Trophoblast cell (in vitro differentiated cells and primary cell): ENCODE measurements around the gene MAP2K3.

ENCODE experiments used
- DNase-seq, 2 donors: peaks; one replicate each; pipeline ENCODE4 v3.0.0-alpha.2; 2016
- H2AFZ ChIP-seq: 2 replicates; pipeline ENCODE4 v1.6.1; 2013; ENCODE audit warnings: low read length, moderate library complexity, mild to moderate bottlenecking; ENCODE audit not compliant: insufficient read depth, poor library complexity
- H2AK5ac ChIP-seq: 2 replicates; pipeline ENCODE4 v1.6.1; 2013; ENCODE audit warnings: mild to moderate bottlenecking, low read length
- H2BK120ac ChIP-seq: 2 replicates; pipeline ENCODE4 v1.6.1; 2013; ENCODE audit warnings: low read length, mild to moderate bottlenecking, moderate library complexity; ENCODE audit not compliant: insufficient read depth, poor library complexity
- H2BK12ac ChIP-seq: 2 replicates; pipeline ENCODE4 v1.6.1; 2013; ENCODE audit warnings: mild to moderate bottlenecking, low read length, moderate library complexity
- H2BK5ac ChIP-seq: 2 replicates; pipeline ENCODE4 v1.6.1; 2013; ENCODE audit warnings: low read length, low read depth, moderate library complexity, mild to moderate bottlenecking; ENCODE audit not compliant: poor library complexity
- H3K14ac ChIP-seq: 2 replicates; pipeline ENCODE4 v1.6.1; 2013; ENCODE audit warnings: mild to moderate bottlenecking, low read length
- H3K18ac ChIP-seq: 2 replicates; pipeline ENCODE4 v1.6.1; 2013; ENCODE audit warnings: mild to moderate bottlenecking, low read length
- H3K23ac ChIP-seq: 2 replicates; pipeline ENCODE4 v1.6.1; 2013; ENCODE audit warnings: low read length
- H3K27ac ChIP-seq: 2 replicates; pipeline ENCODE4 v1.5.1; 2013; ENCODE audit warnings: low read depth, mild to moderate bottlenecking, inconsistent platforms, low read length, moderate library complexity
- H3K27me3 ChIP-seq: 2 replicates; pipeline ENCODE4 v1.6.1; 2013; ENCODE audit warnings: inconsistent platforms, mild to moderate bottlenecking, low read length, moderate library complexity; ENCODE audit not compliant: insufficient read depth
- H3K36me3 ChIP-seq, 2 experiments: 1 replicate in 1 of 2; 2 replicates in 1 of 2; pipeline ENCODE4 v1.6.1; 2013; ENCODE audit warnings: low read length in 2 of 2, mild to moderate bottlenecking in 2 of 2, moderate library complexity in 1 of 2; ENCODE audit not compliant: insufficient read depth in 2 of 2, control insufficient read depth in 1 of 2
- H3K4ac ChIP-seq: 2 replicates; pipeline ENCODE4 v1.6.1; 2013; ENCODE audit warnings: low read depth, mild to moderate bottlenecking, low read length, moderate library complexity
- H3K4me1 ChIP-seq, 2 experiments: 1 replicate in 1 of 2; 2 replicates in 1 of 2; pipeline ENCODE4 v1.6.1; 2013; ENCODE audit warnings: low read length in 2 of 2, mild to moderate bottlenecking in 2 of 2, moderate library complexity in 1 of 2; ENCODE audit not compliant: insufficient read depth in 2 of 2, control insufficient read depth in 1 of 2
- H3K4me2 ChIP-seq: 2 replicates; pipeline ENCODE4 v1.6.1; 2013; ENCODE audit warnings: inconsistent platforms, mild to moderate bottlenecking, low read length, moderate library complexity
- H3K4me3 ChIP-seq: 2 replicates; pipeline ENCODE4 v1.5.1; 2013; ENCODE audit warnings: mild to moderate bottlenecking, low read depth, low read length, inconsistent platforms
- H3K79me1 ChIP-seq: one replicate; pipeline ENCODE4 v1.6.1; 2013; ENCODE audit warnings: low read length
- H3K79me2 ChIP-seq: 2 replicates; pipeline ENCODE4 v1.6.1; 2013; ENCODE audit warnings: low read length, mild to moderate bottlenecking; ENCODE audit not compliant: control insufficient read depth, insufficient read depth, poor library complexity
- H3K9ac ChIP-seq: 2 replicates; pipeline ENCODE4 v1.6.1; 2013; ENCODE audit warnings: mild to moderate bottlenecking, low read length
- H3K9me3 ChIP-seq: 2 replicates; pipeline ENCODE4 v1.6.1; 2013; ENCODE audit warnings: low read depth, mild to moderate bottlenecking, control low read depth, inconsistent platforms, low read length; ENCODE audit not compliant: insufficient read depth
- H4K12ac ChIP-seq: 2 replicates; pipeline ENCODE4 v1.6.1; 2013; ENCODE audit warnings: low read depth, mild to moderate bottlenecking, low read length, moderate library complexity
- H4K8ac ChIP-seq: 2 replicates; pipeline ENCODE4 v1.6.1; 2013; ENCODE audit warnings: low read depth, mild to moderate bottlenecking, low read length, moderate library complexity
- H4K91ac ChIP-seq: one replicate; pipeline ENCODE4 v1.6.1; 2013; ENCODE audit warnings: low read depth, mild to moderate bottlenecking, low read length, moderate library complexity
- WGBS: extraction: QIAGEN DNeasy Blood & Tissue Kit; methylation state at CpG from one replicate; pipeline ENCODE4 v1.1.7; 2013; ENCODE audit warnings: missing lambda C conversion rate; ENCODE audit not compliant: insufficient read length, insufficient coverage; ENCODE audit errors: extremely low coverage; 5-methylcytosine and 5-hydroxymethylcytosine counted together

MAP2K3 gene

DNA sequence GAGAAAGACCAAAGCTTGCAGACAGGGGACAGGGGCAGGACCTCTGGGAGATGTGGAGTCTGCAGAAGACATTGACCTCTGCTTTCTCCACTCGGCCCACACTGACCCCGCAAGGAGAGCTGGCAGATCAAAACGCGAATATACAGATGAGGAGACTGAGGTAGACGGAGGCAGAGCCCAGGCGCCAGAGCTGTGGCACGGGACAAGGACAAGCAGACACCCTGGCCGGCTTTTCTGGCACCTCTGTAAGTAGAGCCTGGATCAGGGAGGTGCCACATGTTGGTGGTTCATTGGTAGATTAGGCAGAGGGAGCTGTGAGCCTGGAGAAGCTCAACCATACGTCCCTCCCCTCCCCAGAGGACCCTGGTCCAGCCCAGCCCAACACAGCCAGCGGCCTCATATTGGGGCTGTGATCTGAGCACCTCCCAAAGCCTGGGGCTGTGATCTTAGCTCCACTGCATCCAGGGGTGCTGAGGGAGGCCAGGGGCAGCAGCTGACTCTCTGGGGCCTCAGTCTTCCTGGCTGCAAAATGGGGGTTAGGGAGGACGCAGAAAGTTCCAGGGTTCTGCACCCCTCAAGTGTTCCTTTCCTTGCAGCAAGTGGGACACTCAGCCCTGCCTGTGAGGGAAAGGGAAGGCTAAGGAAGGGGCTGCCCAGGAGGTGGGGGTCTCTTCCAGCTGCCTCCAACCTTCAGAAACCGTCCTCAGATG, 35.3 kb upstream of the MAP2K3 start:
- H2BK12ac ChIP-seq, result no peak overlapping the region
- no peak for DNase-seq

DNA sequence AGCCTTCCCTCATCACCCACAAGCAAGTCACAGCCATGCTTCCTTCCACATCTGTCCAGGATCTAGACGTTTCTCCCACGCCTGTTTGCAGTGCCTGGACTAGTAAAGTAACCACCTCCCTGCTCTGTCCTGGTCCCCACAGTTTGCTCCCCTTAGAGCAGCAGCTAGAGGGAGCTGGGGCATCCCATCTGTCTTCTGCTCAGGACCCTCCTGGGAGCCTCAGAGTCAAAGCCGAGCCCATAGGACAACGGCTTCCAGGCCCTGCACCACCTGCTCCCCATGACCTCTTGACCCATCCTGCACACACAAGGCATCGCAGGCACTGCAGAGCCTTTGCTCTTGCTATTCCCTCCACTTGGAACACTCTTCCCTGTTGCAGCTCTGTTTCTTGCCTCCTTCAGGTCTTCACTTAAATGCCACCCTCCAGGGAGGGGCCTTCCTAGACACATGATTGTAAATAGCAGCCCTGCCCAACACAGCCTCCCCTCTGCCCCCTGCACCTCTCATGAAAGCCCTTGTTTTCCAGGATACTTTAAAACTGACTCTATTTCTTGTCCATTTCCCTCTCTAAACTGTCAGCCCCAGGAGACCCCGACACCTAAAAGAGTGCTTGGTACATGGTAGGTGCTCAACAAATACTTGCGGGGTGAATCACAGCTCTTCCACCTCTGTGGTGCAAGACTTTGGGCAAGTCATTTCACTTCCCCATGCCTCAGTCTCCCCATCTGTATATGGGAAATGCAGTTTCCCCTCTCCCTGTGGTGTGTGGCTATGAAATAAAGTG, 34.4 kb upstream of the MAP2K3 start:
- Histone ChIP-seq H3K79me2 (no peaks in the 10 kb centered on the region), H3K9ac (no peak overlapping the region), H2BK5ac (no peak overlapping the region), H3K4ac (no peak overlapping the region), H3K4me1 (peaks cover 19 to 20% of the 10 kb centered on the region in 2 experiments), H3K27me3 (no peaks in the 10 kb centered on the region), H2BK120ac (no peak overlapping the region), H2AK5ac (no peak overlapping the region), H3K36me3 (peaks cover 0 to 1% of the 10 kb centered on the region in 2 experiments), H3K4me3 (no peak overlapping the region), H3K18ac (no peak overlapping the region), H3K23ac (no peak overlapping the region), H2BK12ac (no peak overlapping the region), H3K27ac (no peak overlapping the region), H3K9me3 (peaks cover 4% of the 10 kb centered on the region), H3K4me2 (no peak overlapping the region), H3K14ac (no peak overlapping the region), H4K8ac (no peak overlapping the region), H2AFZ (no peak overlapping the region), H4K91ac (no peak overlapping the region), H3K79me1 (peaks cover 9% of the 10 kb centered on the region), H4K12ac (no peak overlapping the region)
- no peak for DNase-seq
- WGBS, result no CpG with 5 or more reads among the region's 7 CpGs

More for the DNA sequence above, 35.3 kb upstream of the MAP2K3 start:
- no peak overlapping the region for H2AK5ac ChIP-seq
- H3K4me3 ChIP-seq, result no peak overlapping the region
- H3K18ac ChIP-seq, result no peak overlapping the region
- peaks cover 4% of the 10 kb centered on the region for H3K9me3 ChIP-seq
- H3K4me1 ChIP-seq, result peaks cover 19 to 20% of the 10 kb centered on the region in 2 experiments
- no peak overlapping the region for H2BK5ac ChIP-seq
- no peak overlapping the region for H2BK120ac ChIP-seq
- no peak overlapping the region for H3K27ac ChIP-seq
- H3K79me1 ChIP-seq, result peaks cover 9% of the 10 kb centered on the region
- H3K27me3 ChIP-seq, result no peaks in the 10 kb centered on the region
- no peak overlapping the region for H3K9ac ChIP-seq
- no peak overlapping the region for H2AFZ ChIP-seq
- H3K4ac ChIP-seq, result no peak overlapping the region
- no peak overlapping the region for H4K8ac ChIP-seq
- H4K91ac ChIP-seq, result no peak overlapping the region
- peaks cover 0 to 1% of the 10 kb centered on the region in 2 experiments for H3K36me3 ChIP-seq
- H3K79me2 ChIP-seq, result no peaks in the 10 kb centered on the region
- no peak overlapping the region for H3K14ac ChIP-seq
- H3K4me2 ChIP-seq, result no peak overlapping the region
- no peak overlapping the region for H3K23ac ChIP-seq
- WGBS, result no CpG with 5 or more reads among the region's 12 CpGs
- H4K12ac ChIP-seq, result no peak overlapping the region

DNA sequence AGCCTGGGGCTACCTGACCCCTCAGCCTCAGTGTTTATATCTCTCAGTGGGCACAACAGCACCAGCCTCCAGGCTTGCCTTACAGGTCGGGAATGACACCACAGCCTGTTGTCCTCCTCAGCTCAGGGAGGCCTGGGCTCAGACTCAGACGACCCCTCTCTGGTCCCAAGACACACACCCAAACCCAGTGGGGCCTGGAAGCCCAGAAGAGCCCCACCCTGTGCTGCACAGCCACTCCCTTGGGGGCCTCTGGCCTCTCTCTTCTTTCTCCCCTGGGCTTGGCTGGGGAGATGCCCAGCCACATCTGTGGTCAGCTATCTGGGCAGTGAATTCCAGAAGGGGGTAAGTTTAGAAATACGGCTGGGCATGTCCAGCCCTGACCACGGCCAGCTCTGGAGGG, 33.7 kb upstream of the MAP2K3 start:
- no CpG with 5 or more reads among the region's 4 CpGs for WGBS
- H3K4me2 ChIP-seq, result no peak overlapping the region
- no peak overlapping the region for H4K91ac ChIP-seq
- H3K79me1 ChIP-seq, result peaks cover 9% of the 10 kb centered on the region
- H3K23ac ChIP-seq, result no peak overlapping the region
- H3K4me3 ChIP-seq, result no peak overlapping the region
- H3K27ac ChIP-seq, result no peak overlapping the region
- H3K36me3 ChIP-seq, result peaks cover 0 to 1% of the 10 kb centered on the region in 2 experiments
- no peaks in the 10 kb centered on the region for H3K27me3 ChIP-seq
- no peak overlapping the region for H4K8ac ChIP-seq
- H3K4me1 ChIP-seq, result peaks cover 19 to 20% of the 10 kb centered on the region in 2 experiments
- H2BK120ac ChIP-seq, result no peak overlapping the region
- H3K14ac ChIP-seq, result peak overlapping the region; percentile 4
- no peak overlapping the region for H2BK12ac ChIP-seq
- no peak for DNase-seq
- H2AK5ac ChIP-seq, result no peak overlapping the region
- no peak overlapping the region for H2BK5ac ChIP-seq
- H3K79me2 ChIP-seq, result no peaks in the 10 kb centered on the region
- H3K18ac ChIP-seq, result no peak overlapping the region
- no peak overlapping the region for H3K9ac ChIP-seq
- no peak overlapping the region for H2AFZ ChIP-seq
- no peak overlapping the region for H3K4ac ChIP-seq
- H3K9me3 ChIP-seq, result peaks cover 4% of the 10 kb centered on the region
- no peak overlapping the region for H4K12ac ChIP-seq

DNA sequence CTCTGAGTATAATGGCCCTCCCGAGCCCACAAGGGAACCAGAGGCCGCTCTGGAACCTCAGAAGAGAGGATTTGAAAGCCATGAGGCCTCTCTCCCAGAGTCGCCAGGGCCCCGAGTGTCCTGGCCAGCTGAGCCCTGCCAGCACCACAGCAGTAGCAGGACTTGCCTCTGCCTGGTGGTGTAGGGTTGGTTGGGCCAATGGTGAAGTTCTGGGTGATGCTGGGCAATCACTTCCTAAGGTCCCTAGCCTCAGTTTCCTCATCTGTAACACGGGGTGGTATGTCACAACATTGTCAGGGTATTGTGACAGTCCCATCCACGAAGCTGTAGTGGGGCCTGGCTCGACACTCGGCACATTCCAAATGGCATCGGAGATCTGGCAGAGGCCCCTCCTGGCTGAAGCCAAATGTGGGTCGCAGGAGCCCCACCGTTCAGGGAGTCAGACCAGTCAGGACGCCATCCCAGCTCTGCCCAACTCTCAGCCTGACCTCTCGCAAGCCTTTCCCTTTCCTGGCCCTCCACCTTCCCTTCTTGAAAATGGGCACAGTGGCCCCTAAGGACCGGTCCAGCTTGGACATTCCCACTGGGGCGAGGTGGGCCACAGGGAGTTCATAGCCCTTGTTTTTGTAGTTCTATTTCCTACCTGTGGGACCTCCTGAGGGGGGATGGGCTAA, 33.0 kb upstream of the MAP2K3 start:
- H4K91ac ChIP-seq, result peak overlapping the region; percentile 19
- peak overlapping the region; percentile 26 for H3K4ac ChIP-seq
- H3K79me2 ChIP-seq, result no peaks in the 10 kb centered on the region
- no peaks in the 10 kb centered on the region for H3K27me3 ChIP-seq
- no peak overlapping the region for H3K14ac ChIP-seq
- no peak overlapping the region for H2BK5ac ChIP-seq
- no peak for DNase-seq
- H3K9me3 ChIP-seq, result peaks cover 4% of the 10 kb centered on the region
- no peak overlapping the region for H3K4me2 ChIP-seq
- H3K9ac ChIP-seq, result no peak overlapping the region
- no peak overlapping the region for H2BK120ac ChIP-seq
- H3K4me1 ChIP-seq, result peaks cover 19 to 20% of the 10 kb centered on the region in 2 experiments
- H4K12ac ChIP-seq, result no peak overlapping the region
- peak overlapping the region; percentile 18 for H3K18ac ChIP-seq
- WGBS, result no CpG with 5 or more reads among the region's 15 CpGs
- H2AFZ ChIP-seq, result peak overlapping the region; percentile 37
- H2BK12ac ChIP-seq, result peak overlapping the region; percentile 18
- H3K36me3 ChIP-seq, result peaks cover 0 to 1% of the 10 kb centered on the region in 2 experiments
- H3K4me3 ChIP-seq, result no peak overlapping the region
- H2AK5ac ChIP-seq, result peak overlapping the region; percentile 60
- peaks cover 9% of the 10 kb centered on the region for H3K79me1 ChIP-seq
- no peak overlapping the region for H3K23ac ChIP-seq
- H4K8ac ChIP-seq, result no peak overlapping the region
- H3K27ac ChIP-seq, result no peak overlapping the region
